Fibroblast of lung (primary cell): ENCODE data around the gene ZNF816. TPM values are rescaled to one million over a fixed set of nuclear protein-coding genes. Genes with fewer than 3 reads are reported as not detected.
"Not testable (repeated sequence)": the region's sequence is repeated elsewhere in the genome, so short reads cannot be mapped to it uniquely, and the experiment has no call there.

Experiments
- DNase-seq, 2 donors: peaks; one replicate each; pipeline versions ENCODE4 v3.0.0 to v3.0.0-alpha.2; 2010; ENCODE audit warnings: low read depth in 2 of 2
- H2AFZ ChIP-seq: 2 replicates; pipeline ENCODE4 v1.5.1; 2012; ENCODE audit warnings: low read length, control low read depth, inconsistent platforms
- H3K27ac ChIP-seq: 2 replicates; pipeline ENCODE4 v1.5.1; 2011; ENCODE audit warnings: low read length, control low read depth; ENCODE audit not compliant: insufficient read depth
- H3K27me3 ChIP-seq: 2 replicates; pipeline ENCODE4 v1.5.1; 2011; ENCODE audit warnings: mild to moderate bottlenecking, low read length; ENCODE audit not compliant: control insufficient read depth, insufficient read depth
- H3K36me3 ChIP-seq: 2 replicates; pipeline ENCODE4 v1.5.1; 2011; ENCODE audit warnings: low read length; ENCODE audit not compliant: control insufficient read depth, insufficient read depth
- H3K4me1 ChIP-seq: 2 replicates; pipeline ENCODE4 v1.5.1; 2011; ENCODE audit warnings: low read length; ENCODE audit not compliant: control insufficient read depth, insufficient read depth; ENCODE audit errors: extremely low read depth
- H3K4me2 ChIP-seq: 2 replicates; pipeline ENCODE4 v1.5.1; 2011; ENCODE audit warnings: low read length, control low read depth; ENCODE audit not compliant: insufficient read depth; ENCODE audit errors: extremely low read depth
- H3K4me3 ChIP-seq, 4 experiments: fragments of 200-600 bp in 1 of 4; sonication (generic) in 1 of 4; replicated peaks in 1 of 4; 2 replicates each; pipeline ENCODE4 v1.5.1; 2011 to 2016; ENCODE audit warnings: low read length in 4 of 4, low read depth in 3 of 4, mild to moderate bottlenecking in 3 of 4, control low read depth in 2 of 4, inconsistent platforms in 1 of 4, mixed read lengths in 1 of 4; ENCODE audit not compliant: insufficient read depth in 1 of 4; ENCODE audit errors: control extremely low read depth in 1 of 4
- H3K79me2 ChIP-seq: 2 replicates; pipeline ENCODE4 v1.5.1; 2012; ENCODE audit warnings: mild to moderate bottlenecking, low read length, inconsistent platforms; ENCODE audit not compliant: control insufficient read depth, insufficient read depth
- H3K9ac ChIP-seq: 2 replicates; pipeline ENCODE4 v1.5.1; 2011; ENCODE audit warnings: mild to moderate bottlenecking, low read length, control low read depth; ENCODE audit not compliant: insufficient read depth
- H3K9me3 ChIP-seq: 2 replicates; pipeline ENCODE4 v1.5.1; 2012; ENCODE audit warnings: low read depth, low read length; ENCODE audit not compliant: control insufficient read depth, insufficient read depth
- H4K20me1 ChIP-seq: 2 replicates; pipeline ENCODE4 v1.5.1; 2011; ENCODE audit warnings: low read length; ENCODE audit not compliant: control insufficient read depth, insufficient read depth; ENCODE audit errors: extremely low read depth
- CTCF ChIP-seq, 2 donors: IDR thresholded peaks in 1 of 2; conservative IDR thresholded peaks in 1 of 2; 1 replicate in 1 of 2; 2 replicates in 1 of 2; pipeline ENCODE4 v1.5.1; 2011 to 2012; ENCODE audit warnings: low read length in 2 of 2, control low read depth in 1 of 2, inconsistent platforms in 1 of 2, low read depth in 1 of 2, mild to moderate bottlenecking in 1 of 2
- EZH2 ChIP-seq: IDR thresholded peaks from 2 replicates; pipeline ENCODE4 v1.5.1; 2012; ENCODE audit warnings: low read length, control low read depth, mild to moderate bottlenecking; ENCODE audit errors: missing control alignments
- polyA plus RNA-seq, 2 donors: library from polyadenylated mRNA; depleted of rRNA in 1 of 2; stranded (reverse) in 1 of 2; unstranded in 1 of 2; fragments of >200 nt; gene quantifications; 2 replicates each; pipeline ENCODE4 v1.2.1, GENCODE V29; 2011 to 2012; ENCODE audit warnings: missing spikeins in 1 of 2
- total RNA-seq: library from RNA; depleted of rRNA; stranded (reverse); fragments of >200 nt; gene quantifications from 2 replicates; pipeline ENCODE4 v1.2.1, GENCODE V29; 2014

The ZNF816 gene
- total and polyA plus RNA-seq, 2 donors (not counting 1 experiment from before 2014, with no cell fraction given), result 2.9 to 10.1 TPM

- H3K4me2 ChIP-seq, H3K79me2 ChIP-seq, H3K4me1 ChIP-seq, H3K27me3 ChIP-seq, H4K20me1 ChIP-seq, H3K9ac ChIP-seq, H3K9me3 ChIP-seq, H3K4me3 ChIP-seq, H3K27ac ChIP-seq, DNase-seq, H2AFZ ChIP-seq, H3K36me3 ChIP-seq: not testable (repeated sequence)
These were observed 21.8 kb downstream of the ZNF816 start for GRCh38 chr19:52940905-52941304.

GRCh38 chr19:52938761-52939160 is 23.9 kb downstream of the ZNF816 start:
- Histone ChIP-seq H3K27ac (no peak overlapping the region), H3K79me2 (no peaks in the 10 kb centered on the region), H3K36me3 (no peaks in the 10 kb centered on the region), H3K9ac (no peak overlapping the region), H3K9me3 (no peaks in the 10 kb centered on the region), H3K27me3 (no peaks in the 10 kb centered on the region), H2AFZ (no peak overlapping the region), H3K4me1 (peaks cover 2% of the 10 kb centered on the region), H3K4me2 (no peak overlapping the region), H4K20me1 (no peaks in the 10 kb centered on the region), H3K4me3 (no peak overlapping the region)
- TF ChIP-seq EZH2 (no peak), CTCF (conservative IDR thresholded peaks at IDR 0.05 in 1 of 2, IDR thresholded peaks at IDR 0.05 in 1 of 2; ENCODE audit: low read depth in 1 of 2, low read length in 2 of 2) (no peak)
- DNase-seq, result no peak

- TF ChIP-seq CTCF (conservative IDR thresholded peaks at IDR 0.05 in 1 of 2, IDR thresholded peaks at IDR 0.05 in 1 of 2; ENCODE audit: low read depth in 1 of 2, low read length in 2 of 2), result no peak
- no peak for TF ChIP-seq EZH2
- Histone ChIP-seq H3K79me2 (no peaks in the 10 kb centered on the region), H3K4me3 (no peak overlapping the region), H3K4me2 (no peak overlapping the region), H3K9me3 (no peaks in the 10 kb centered on the region), H3K27ac (no peak overlapping the region), H3K4me1 (no peaks in the 10 kb centered on the region), H2AFZ (no peak overlapping the region), H3K9ac (no peak overlapping the region), H4K20me1 (no peaks in the 10 kb centered on the region), H3K36me3 (no peaks in the 10 kb centered on the region), H3K27me3 (no peaks in the 10 kb centered on the region)
- DNase-seq, result no peak
These were observed 25.7 kb downstream of the ZNF816 start for GRCh38 chr19:52936954-52937325.
